Panc1 (cell line): ENCODE data around the gene SALL3. TPM values are rescaled to one million over a fixed set of nuclear protein-coding genes. Genes with fewer than 3 reads are reported as not detected.
"Not testable (repeated sequence)": the region's sequence is repeated elsewhere in the genome, so short reads cannot be mapped to it uniquely, and the experiment has no call there.

Experiments used
- ATAC-seq: fragments of 200-7000 bp; cut with Tn5 transposase; 2 replicates; pipeline ENCODE4 v1.9.1; 2020; ENCODE audit warnings: mild to moderate bottlenecking, moderate library complexity
- BruUV-seq: library from RNA; stranded (reverse); fragments of 400-500 nt; replicated peaks from 2 replicates; lab custom pipeline; 2021; lab: Mats Ljungman, UMichigan
- CTCF ChIA-PET: fragments of 300-600 bp; sonication (Branson Sonifier 250); formaldehyde crosslinking; loops from one replicate; lab custom pipeline; 2022; ENCODE audit warnings: antibody characterized with exemption; lab: Charles Lee
- POLR2A ChIA-PET: fragments of 300-600 bp; sonication (Branson Sonifier 250); formaldehyde crosslinking; loops from one replicate; lab custom pipeline; 2022; ENCODE audit warnings: antibody characterized with exemption; lab: Charles Lee
- DNase-seq: peaks from one replicate; pipeline ENCODE4 v3.0.0-alpha.2; 2010; ENCODE audit warnings: low read depth, low spot score
- H3K27ac ChIP-seq: 2 replicates; pipeline ENCODE4 v1.5.1; 2011; ENCODE audit warnings: mild to moderate bottlenecking, low read length, inconsistent platforms
- H3K27me3 ChIP-seq: fragments of 200-500 bp; sonication (Bioruptor generic); 2 replicates; pipeline ENCODE4 v1.6.0; 2014; ENCODE audit warnings: low read length, inconsistent platforms; ENCODE audit not compliant: control insufficient read depth, insufficient read depth
- H3K36me3 ChIP-seq: fragments of 200-500 bp; sonication (Bioruptor generic); 2 replicates; pipeline ENCODE4 v1.5.1; 2014; ENCODE audit warnings: inconsistent platforms, mild to moderate bottlenecking, low read length, moderate library complexity; ENCODE audit not compliant: control insufficient read depth, insufficient read depth
- H3K4me1 ChIP-seq: 2 replicates; pipeline ENCODE4 v1.5.1; 2011; ENCODE audit warnings: inconsistent platforms, mild to moderate bottlenecking, low read length, moderate library complexity; ENCODE audit not compliant: control insufficient read depth, insufficient read depth
- H3K4me3 ChIP-seq, 2 experiments: 2 replicates each; pipeline ENCODE4 v1.5.1; 2011 to 2012; ENCODE audit warnings: low read depth in 2 of 2, low read length in 2 of 2, mild to moderate bottlenecking in 2 of 2, inconsistent platforms in 1 of 2, moderate library complexity in 1 of 2
- H3K9me3 ChIP-seq: fragments of 200-500 bp; sonication (Bioruptor generic); 2 replicates; pipeline ENCODE4 v1.5.1; 2014; ENCODE audit warnings: low read depth, mild to moderate bottlenecking, inconsistent platforms, low read length, moderate library complexity; ENCODE audit not compliant: control insufficient read depth, insufficient read depth
- CTCF ChIP-seq: fragments of 450-650 bp; IDR thresholded peaks from 2 replicates; pipeline ENCODE4 v1.5.1; 2017; ENCODE audit warnings: mild to moderate bottlenecking
- POLR2AphosphoS5 ChIP-seq: IDR thresholded peaks from 2 replicates; pipeline ENCODE4 v1.6.1; 2012; ENCODE audit warnings: mild to moderate bottlenecking, low read depth, low read length, moderate library complexity
- REST ChIP-seq, 2 experiments: IDR thresholded peaks; 2 replicates each; pipeline ENCODE4 v1.6.1; 2011 to 2012; ENCODE audit warnings: low read depth in 2 of 2, control low read depth in 1 of 2, low read length in 1 of 2, mild to moderate bottlenecking in 1 of 2, moderate library complexity in 1 of 2; ENCODE audit not compliant: insufficient read depth in 1 of 2
- SIN3A ChIP-seq: IDR thresholded peaks from 2 replicates; pipeline ENCODE4 v1.6.1; 2012; ENCODE audit warnings: low read depth, mild to moderate bottlenecking, low read length, moderate library complexity, borderline replicate concordance; ENCODE audit not compliant: insufficient read depth
- TCF7L2 ChIP-seq: IDR thresholded peaks from 2 replicates; pipeline ENCODE4 v1.6.1; 2011; ENCODE audit warnings: mild to moderate bottlenecking, low read depth, low read length, inconsistent platforms
- in situ Hi-C: cut with HindIII; loops from 2 replicates; pipeline ENCODE4 v1.10.0; 2016; ENCODE audit warnings: low sequenced_read_pairs, low pct_unique_long_range_greater_than_20kb
- intact Hi-C: fragments of 100-400 bp; cut with micrococcal nuclease; formaldehyde crosslinking; loops from one replicate; pipeline ENCODE4 v1.10.0; 2022; ENCODE audit not compliant: unreplicated experiment
- total RNA-seq: library from RNA; stranded (reverse); gene quantifications from one replicate; pipeline ENCODE4 v1.2.1, GENCODE V29; 2021; ENCODE audit not compliant: unreplicated experiment

Gene SALL3
- total RNA-seq, 1 experiment from 2014 or later, result not detected

DNA sequence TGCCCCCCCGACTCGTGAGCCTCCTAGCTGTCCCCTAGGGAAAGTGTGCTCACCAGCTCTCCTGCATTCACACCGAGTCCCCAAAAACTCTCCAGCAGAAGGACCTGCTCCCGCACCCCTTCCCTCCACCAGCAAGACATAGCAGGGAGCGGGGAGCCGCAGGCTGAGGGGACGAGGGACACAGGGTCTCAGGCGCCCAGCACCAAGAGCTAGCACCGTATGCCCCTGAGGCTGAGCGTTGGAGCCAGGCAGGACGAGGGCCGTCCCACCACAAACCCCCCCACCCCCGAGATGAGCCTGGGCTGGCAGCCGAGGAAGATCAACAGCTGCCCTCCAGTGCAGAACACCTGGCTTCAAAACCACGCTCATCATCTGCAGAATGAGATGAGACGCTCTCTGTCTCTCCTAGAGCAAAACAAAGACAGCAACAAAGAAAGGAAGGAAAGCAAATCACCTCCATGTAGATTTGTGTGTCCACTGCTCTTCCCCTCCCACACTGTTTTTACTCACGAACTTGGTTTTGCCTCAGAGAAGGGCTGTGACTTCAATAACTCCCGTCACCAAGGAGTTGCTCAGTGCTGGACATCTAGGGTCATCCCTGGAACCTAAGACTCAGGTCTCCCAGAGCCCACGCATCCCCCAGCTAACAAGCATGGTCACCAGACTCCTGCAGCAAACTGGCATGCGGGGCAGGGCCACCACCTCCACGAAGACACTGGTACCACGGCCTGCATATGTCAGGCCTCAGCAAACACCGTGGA is 39.7 kb upstream of the SALL3 start:
- Histone ChIP-seq H3K9me3 (no peaks in the 10 kb centered on the region), H3K4me3 (no peak overlapping the region), H3K27me3 (peaks cover 25% of the 10 kb centered on the region), H3K27ac (no peak overlapping the region), H3K36me3 (no peaks in the 10 kb centered on the region), H3K4me1 (no peaks in the 10 kb centered on the region)
- no TSS peak for BruUV-seq
- TF ChIP-seq TCF7L2 (no peak), REST (IDR thresholded peaks at IDR 0.05; ENCODE audit: insufficient read depth in 1 of 2, low read depth in 2 of 2, low read length in 1 of 2) (no peak), CTCF (no peak), POLR2AphosphoS5 (no peak), SIN3A (no peak)
- intact Hi-C loops, result no loop called here
- CTCF ChIA-PET, result interaction anchor here (0.6 kb wide), 1 partner anchor 147 kb away, joined by 4 read pairs; no protein-coding TSS in a partner anchor
- DNase-seq, result no peak
- ATAC-seq, result no peak
- in situ Hi-C loops, result no loop called here
- POLR2A ChIA-PET, result no interaction called here

GRCh38 chr18:78942236-78942635 is 37.4 kb upstream of the SALL3 start:
- BruUV-seq, ATAC-seq, H3K36me3 ChIP-seq, H3K27ac ChIP-seq, POLR2A ChIA-PET, in situ Hi-C loops, H3K4me3 ChIP-seq, intact Hi-C loops, H3K9me3 ChIP-seq, DNase-seq, H3K4me1 ChIP-seq: not testable (repeated sequence)
- CTCF ChIA-PET, result interaction anchor here (0.6 kb wide), 1 partner anchor 310 kb away, joined by 3 read pairs; no protein-coding TSS in a partner anchor
- peaks cover 42% of the 10 kb centered on the region for H3K27me3 ChIP-seq

DNA sequence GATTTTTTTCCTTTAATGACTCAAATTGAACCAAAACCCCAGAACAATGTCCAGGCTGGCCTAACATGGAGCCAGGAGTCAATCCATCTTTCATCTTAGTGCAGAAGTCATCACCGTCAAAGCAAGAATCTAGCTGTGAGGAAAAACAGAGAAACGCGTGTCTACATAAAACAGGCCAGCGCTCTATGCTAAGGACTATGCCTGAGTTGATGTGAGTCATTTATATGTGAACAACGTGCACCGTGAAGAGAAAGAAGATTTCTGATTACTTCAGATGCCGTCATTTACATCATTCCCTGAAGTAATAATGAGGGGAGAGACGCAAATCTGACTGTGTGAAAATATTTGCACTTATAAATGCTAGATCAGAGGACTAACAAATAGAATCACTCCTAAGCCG is 34.0 kb upstream of the SALL3 start:
- no peak for ATAC-seq
- H3K9me3 ChIP-seq, result no peaks in the 10 kb centered on the region
- H3K4me1 ChIP-seq, result no peaks in the 10 kb centered on the region
- ChIA-PET POLR2A (no interaction called here), CTCF (no interaction called here)
- no peak for DNase-seq
- no peak overlapping the region for H3K4me3 ChIP-seq
- intact Hi-C loops, result no loop called here
- no peak overlapping the region for H3K27ac ChIP-seq
- TF ChIP-seq REST (IDR thresholded peaks at IDR 0.05; ENCODE audit: insufficient read depth in 1 of 2, low read depth in 2 of 2, low read length in 1 of 2), result no peak
- TF ChIP-seq POLR2AphosphoS5, result no peak
- TF ChIP-seq SIN3A, result no peak
- no peak for TF ChIP-seq CTCF
- no peak for TF ChIP-seq TCF7L2
- BruUV-seq, result no TSS peak
- H3K36me3 ChIP-seq, result no peaks in the 10 kb centered on the region
- in situ Hi-C loops, result no loop called here
- peaks cover 45% of the 10 kb centered on the region for H3K27me3 ChIP-seq
